Activated naive CD8-positive, alpha-beta T cell treated with anti-CD3 and anti-CD28 coated beads, Interleukin-2, amount 50 U/mL, for 24 hours (primary cell): ENCODE measurements around the gene SMG6.

Experiments used
- ATAC-seq: fragments of 150-1000 bp; cut with Tn5 transposase; one replicate; pipeline ENCODE4 v1.10.0; 2021
- DNase-seq: peaks from one replicate; pipeline ENCODE4 v3.0.0; 2021
- H3K27ac Mint-ChIP-seq: one replicate; pipeline ENCODE4 v1.8.0; 2021; ENCODE audit warnings: mild to moderate bottlenecking, mixed read lengths
- H3K27me3 Mint-ChIP-seq: one replicate; pipeline ENCODE4 v1.8.0; 2021; ENCODE audit warnings: mixed read lengths
- H3K36me3 Mint-ChIP-seq: one replicate; pipeline ENCODE4 v1.8.0; 2021; ENCODE audit warnings: low read depth, mixed read lengths
- H3K4me1 Mint-ChIP-seq: one replicate; pipeline ENCODE4 v1.8.0; 2021; ENCODE audit warnings: mixed read lengths
- H3K4me3 Mint-ChIP-seq: one replicate; pipeline ENCODE4 v1.8.0; 2021; ENCODE audit warnings: mild to moderate bottlenecking, moderate library complexity, mixed read lengths
- H3K9me3 Mint-ChIP-seq: one replicate; pipeline ENCODE4 v1.8.0; 2021; ENCODE audit warnings: mixed read lengths

SMG6 gene

DNA sequence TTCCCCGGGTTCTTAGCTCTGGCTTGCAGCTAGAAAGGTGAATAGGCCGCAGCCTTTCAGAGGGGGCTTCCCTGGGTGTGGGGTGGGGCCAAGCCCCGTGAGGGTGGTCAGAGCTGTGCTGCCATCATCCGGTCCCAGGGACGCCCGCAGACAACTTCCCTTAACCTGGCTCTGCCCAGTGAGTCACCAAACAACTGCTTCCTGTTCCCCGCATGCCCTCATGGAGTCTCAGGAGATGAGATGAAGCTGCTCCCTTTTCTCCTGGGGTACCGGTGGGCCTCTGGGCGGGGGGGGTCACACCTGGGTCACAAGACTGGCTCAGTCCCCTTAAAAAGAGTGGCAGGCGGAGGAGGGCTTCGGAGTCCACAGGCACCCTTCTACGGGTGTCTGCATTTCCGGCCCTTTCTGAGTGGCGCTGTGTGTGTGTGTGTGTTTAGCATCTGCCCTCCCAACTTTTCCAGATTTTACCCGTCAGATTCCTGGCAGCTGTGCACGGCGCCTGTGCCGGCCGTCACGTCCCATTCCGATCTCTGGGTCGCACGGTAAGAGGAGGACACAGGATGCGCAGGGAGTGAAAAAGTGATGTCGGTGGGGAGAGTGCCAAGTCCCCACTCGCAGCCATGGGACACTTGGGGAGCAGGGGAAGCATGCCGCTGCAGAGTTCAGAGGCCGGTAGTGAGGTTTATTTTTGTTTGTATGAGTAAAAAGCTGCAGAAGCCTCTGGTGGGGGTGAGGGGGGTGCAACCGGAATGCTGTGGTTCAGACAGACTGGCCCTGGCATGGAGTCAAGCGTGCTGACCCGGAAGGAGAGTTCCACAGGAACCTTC lies 231.9 kb downstream of the SMG6 start:
- DNase-seq (no peak), ATAC-seq (no peak)
- H3K4me1 Mint-ChIP-seq: peaks cover 40% of the 10 kb centered on the region
- no peak overlapping the region for H3K27ac Mint-ChIP-seq
- no peak overlapping the region for H3K4me3 Mint-ChIP-seq
- H3K9me3 Mint-ChIP-seq: no peaks in the 10 kb centered on the region
- H3K27me3 Mint-ChIP-seq: no peaks in the 10 kb centered on the region
- H3K36me3 Mint-ChIP-seq: peaks cover 27% of the 10 kb centered on the region

DNA sequence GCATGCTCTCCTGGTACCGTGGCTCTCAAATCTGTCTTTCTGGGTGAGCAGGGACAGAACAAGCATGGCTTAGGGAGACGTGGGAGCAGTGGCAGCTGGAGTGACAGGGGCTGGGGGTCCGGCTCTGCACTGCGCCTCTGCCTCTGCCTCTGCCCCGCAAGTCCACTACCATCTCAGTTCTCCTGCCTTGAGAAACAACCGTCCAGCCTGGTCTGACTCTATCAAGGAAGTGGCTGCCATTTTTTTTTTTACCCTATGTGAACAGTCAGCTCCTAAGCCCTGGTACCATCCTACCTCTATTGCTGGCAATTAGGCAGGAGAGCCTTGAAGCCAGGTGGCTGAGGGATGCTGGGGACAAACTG lies 232.6 kb downstream of the SMG6 start:
- ATAC-seq (no peak), DNase-seq (no peak)
- no peak overlapping the region for H3K4me3 Mint-ChIP-seq
- H3K27me3 Mint-ChIP-seq: no peaks in the 10 kb centered on the region
- H3K36me3 Mint-ChIP-seq: peaks cover 28% of the 10 kb centered on the region
- no peaks in the 10 kb centered on the region for H3K9me3 Mint-ChIP-seq
- peak overlapping the region; percentile 37 for H3K27ac Mint-ChIP-seq
- peaks cover 40% of the 10 kb centered on the region for H3K4me1 Mint-ChIP-seq

DNA sequence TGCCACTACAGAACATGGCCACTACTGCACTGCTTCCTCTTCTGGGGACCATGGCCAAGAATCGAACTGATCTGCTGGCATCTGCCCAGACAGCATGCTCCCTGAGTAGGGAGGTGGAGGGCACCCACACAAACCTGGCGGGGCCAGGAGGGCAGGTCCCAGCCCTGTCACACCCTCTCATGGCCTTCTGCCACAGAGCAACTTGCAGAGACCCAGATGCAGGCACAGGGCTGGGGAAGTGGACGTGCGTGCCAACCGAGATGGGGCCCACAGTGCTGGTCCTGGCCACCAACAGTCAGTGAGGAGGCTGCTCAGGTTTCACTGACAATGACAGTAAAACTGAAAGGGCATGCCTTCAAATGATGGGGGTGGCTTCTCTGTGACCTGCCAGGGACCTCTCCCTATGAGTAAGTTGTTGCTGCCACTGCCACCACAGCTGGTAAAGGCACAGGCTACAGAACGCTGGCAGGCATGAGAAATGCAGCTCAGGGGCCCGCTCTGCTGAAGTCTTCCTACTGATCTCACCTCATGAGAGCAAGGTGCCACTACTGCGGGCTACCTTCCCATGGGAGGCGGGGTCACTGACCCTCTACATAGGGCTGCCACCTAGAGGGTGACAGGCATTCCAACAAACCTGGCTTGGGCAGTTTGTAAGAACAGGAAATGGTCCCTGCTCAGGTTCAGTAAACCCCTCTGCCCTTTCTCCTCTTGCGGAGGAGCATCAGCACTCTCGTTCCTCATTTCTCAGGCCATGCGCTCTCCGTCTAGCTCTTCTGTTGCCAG lies 233.2 kb downstream of the SMG6 start:
- peak overlapping the region; percentile 61 for H3K27ac Mint-ChIP-seq
- H3K9me3 Mint-ChIP-seq: no peaks in the 10 kb centered on the region
- no peaks in the 10 kb centered on the region for H3K27me3 Mint-ChIP-seq
- ATAC-seq: peak; percentile 97
- DNase-seq: peak; percentile 71
- peaks cover 27% of the 10 kb centered on the region for H3K36me3 Mint-ChIP-seq
- H3K4me3 Mint-ChIP-seq: peak overlapping the region; percentile 37
- peaks cover 38% of the 10 kb centered on the region for H3K4me1 Mint-ChIP-seq

DNA sequence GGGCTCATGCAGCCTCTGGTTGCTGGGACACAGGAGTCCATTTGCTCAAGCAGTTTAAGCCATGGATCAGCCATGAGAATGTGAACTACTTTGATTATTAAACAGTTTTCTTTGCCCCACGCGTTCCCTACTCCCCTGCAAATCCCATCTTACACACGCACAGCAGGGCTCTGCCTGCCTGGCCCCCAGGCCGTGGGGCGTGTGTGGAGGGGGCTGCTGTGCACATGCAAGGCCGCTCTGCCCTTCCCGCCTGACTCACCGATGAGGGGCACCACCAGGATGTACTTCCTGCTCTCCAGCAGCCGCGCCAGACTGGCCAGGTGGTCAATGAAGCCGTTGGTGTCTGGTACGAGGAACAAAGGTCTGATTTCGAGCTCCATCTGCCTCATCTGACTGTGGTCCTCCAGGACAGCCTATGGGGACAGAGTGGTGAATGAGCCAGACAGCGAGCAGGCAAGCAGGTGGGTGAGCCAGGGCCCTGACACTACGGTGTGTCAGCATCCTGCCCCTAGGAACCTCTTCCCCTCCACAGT lies 235.0 kb downstream of the SMG6 start:
- Mint-ChIP-seq H3K4me1 (peaks cover 41% of the 10 kb centered on the region), H3K9me3 (no peaks in the 10 kb centered on the region), H3K4me3 (peak overlapping the region; percentile 38), H3K36me3 (peaks cover 36% of the 10 kb centered on the region), H3K27me3 (no peaks in the 10 kb centered on the region), H3K27ac (no peak overlapping the region)
- ATAC-seq: peak; percentile 24
- DNase-seq: no peak

DNA sequence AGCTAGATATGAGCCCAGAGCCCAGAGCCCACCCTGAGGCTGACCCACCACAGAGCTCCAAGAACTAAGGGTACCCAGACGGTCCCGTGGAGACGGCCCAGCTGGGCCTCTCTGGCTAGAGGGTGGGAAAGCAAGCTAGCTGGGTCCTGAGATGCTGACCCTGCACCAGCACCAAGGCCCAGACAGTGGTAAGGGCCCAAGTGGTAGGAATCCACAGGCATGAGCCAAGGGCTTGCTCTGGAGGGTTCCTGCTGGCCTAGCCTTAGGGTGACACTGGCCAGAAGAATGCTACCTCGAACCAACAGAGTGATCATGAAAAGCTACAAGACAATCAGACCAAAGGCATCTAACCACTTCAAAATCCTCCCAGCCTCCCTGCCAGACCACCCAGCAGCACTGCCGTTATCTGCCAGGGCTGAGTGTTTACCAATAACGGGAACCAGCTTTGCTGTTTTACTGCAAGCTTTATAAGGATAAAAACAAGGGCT lies 235.5 kb downstream of the SMG6 start:
- no peaks in the 10 kb centered on the region for H3K9me3 Mint-ChIP-seq
- no peak for DNase-seq
- H3K27me3 Mint-ChIP-seq: no peaks in the 10 kb centered on the region
- peaks cover 41% of the 10 kb centered on the region for H3K4me1 Mint-ChIP-seq
- ATAC-seq: no peak
- H3K27ac Mint-ChIP-seq: no peak overlapping the region
- H3K36me3 Mint-ChIP-seq: peaks cover 39% of the 10 kb centered on the region
- no peak overlapping the region for H3K4me3 Mint-ChIP-seq

DNA sequence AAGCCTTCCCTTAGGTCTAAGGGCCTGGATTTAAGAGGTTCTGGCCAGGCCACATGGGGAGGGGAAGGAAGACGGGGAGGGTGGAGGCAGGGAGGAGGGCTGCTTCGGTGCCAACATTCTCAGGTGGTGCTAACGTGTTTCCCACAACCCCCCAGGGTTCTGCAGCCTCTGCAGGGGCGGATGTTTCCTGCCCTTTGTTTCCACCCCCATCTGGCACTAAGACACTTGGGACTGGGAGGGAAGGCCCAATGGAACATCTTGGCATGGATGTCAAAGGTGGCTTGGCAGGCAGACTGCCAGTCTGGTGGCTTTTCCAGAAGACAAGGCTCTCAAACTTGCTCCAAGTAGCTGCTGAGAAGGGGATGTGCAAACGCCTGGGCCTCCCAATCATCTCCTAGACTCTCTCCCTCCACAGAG lies 236.0 kb downstream of the SMG6 start:
- DNase-seq (no peak), ATAC-seq (no peak)
- no peak overlapping the region for H3K4me3 Mint-ChIP-seq
- peaks cover 39% of the 10 kb centered on the region for H3K36me3 Mint-ChIP-seq
- H3K9me3 Mint-ChIP-seq: no peaks in the 10 kb centered on the region
- no peaks in the 10 kb centered on the region for H3K27me3 Mint-ChIP-seq
- H3K27ac Mint-ChIP-seq: no peak overlapping the region
- H3K4me1 Mint-ChIP-seq: peaks cover 41% of the 10 kb centered on the region

DNA sequence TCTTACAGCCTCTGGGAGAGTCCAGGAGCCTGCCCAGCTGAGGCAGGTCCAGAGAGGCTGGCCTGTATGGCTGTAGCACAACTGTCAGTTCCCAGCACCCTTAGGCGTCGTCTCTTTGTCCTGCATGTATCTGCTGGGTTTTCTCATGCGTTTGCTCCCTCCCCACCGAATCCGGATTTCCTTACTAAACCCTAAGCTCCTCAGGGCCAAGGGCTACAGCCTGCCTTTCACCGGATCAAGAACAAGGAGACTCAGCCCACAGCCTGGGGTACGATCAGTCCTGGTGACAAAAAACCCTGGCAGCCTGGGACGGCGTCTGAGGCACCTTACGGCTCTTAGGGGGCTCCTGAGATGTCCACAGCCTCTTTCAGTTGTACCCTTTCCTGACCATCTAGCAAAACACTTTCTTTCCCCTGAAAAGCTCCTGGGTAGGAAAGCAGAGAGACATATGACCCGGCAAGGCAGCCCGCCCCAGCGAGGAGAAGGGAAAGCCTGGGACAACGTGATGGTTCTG lies 236.5 kb downstream of the SMG6 start:
- Mint-ChIP-seq H3K36me3 (peaks cover 44% of the 10 kb centered on the region), H3K9me3 (no peaks in the 10 kb centered on the region), H3K4me3 (no peak overlapping the region), H3K27ac (no peak overlapping the region), H3K27me3 (no peaks in the 10 kb centered on the region), H3K4me1 (peaks cover 41% of the 10 kb centered on the region)
- no peak for DNase-seq
- no peak for ATAC-seq

DNA sequence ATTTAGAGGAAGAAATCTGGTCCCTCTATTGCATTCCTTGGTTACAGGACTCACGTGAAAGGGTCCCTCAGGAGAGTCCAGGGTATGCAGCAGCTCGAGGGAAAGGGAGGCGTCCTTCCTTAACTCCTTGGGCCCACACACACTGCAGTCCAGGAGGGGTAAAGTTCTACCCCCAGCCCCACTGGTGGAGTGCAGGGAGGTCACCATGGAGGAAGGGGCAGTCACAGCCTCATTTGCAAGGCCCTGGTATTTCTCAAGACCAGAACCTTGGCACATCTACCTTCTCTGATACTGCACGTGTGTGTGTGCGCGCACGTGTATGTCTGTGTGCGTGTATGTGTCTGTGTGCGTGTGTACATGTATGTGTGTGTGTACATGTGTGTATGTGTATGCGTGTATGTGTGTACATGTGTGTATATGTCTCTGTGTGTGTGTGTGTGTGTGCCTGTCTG lies 237.6 kb downstream of the SMG6 start:
- H3K9me3 Mint-ChIP-seq: no peaks in the 10 kb centered on the region
- H3K36me3 Mint-ChIP-seq: peaks cover 46% of the 10 kb centered on the region
- ATAC-seq (no peak), DNase-seq (no peak)
- no peak overlapping the region for H3K4me3 Mint-ChIP-seq
- H3K4me1 Mint-ChIP-seq: peaks cover 35% of the 10 kb centered on the region
- no peaks in the 10 kb centered on the region for H3K27me3 Mint-ChIP-seq
- H3K27ac Mint-ChIP-seq: no peak overlapping the region

DNA sequence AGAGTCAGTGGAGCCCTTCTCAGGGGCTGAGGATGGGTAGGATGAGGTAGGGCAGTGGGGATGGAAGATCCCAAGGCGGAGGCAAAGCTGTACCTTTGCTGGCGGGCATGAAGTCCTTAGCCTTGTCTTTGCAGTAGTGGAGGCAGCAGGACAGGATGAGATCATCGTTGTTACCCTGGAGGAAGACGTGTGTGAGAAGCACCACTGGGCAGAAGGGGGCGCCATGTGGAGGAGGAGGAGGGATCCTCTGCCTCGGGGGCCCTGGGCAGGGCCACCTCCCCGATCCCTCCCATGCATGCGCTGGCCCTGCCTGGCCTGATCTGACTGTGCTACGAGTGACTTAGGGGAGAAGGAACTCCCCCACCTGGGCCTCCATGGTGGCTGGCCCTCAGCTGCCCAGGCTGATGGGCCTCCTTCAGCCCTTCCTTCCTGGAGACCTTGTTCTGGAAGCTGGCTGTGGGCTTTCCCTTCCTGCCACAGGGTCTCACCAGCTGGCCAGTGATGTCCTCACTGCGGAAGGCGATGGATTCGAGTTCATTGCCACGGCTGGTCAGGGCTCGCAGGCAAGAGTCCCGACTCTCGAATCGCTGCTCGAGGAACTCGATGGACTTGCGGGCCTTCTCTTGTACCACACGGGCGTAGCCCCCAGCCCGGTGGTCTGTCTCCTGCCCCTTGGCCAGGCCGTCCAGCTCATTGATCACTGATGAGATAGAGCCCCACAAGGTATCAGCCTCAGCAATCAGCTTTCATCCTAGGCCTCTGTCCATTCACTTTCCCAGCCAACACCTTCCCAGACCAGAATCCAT lies 238.4 kb downstream of the SMG6 start:
- peaks cover 5% of the 10 kb centered on the region for H3K27me3 Mint-ChIP-seq
- H3K4me3 Mint-ChIP-seq: no peak overlapping the region
- ATAC-seq: peak; percentile 35
- no peak overlapping the region for H3K27ac Mint-ChIP-seq
- DNase-seq: peak; percentile 76
- H3K36me3 Mint-ChIP-seq: peaks cover 52% of the 10 kb centered on the region
- no peaks in the 10 kb centered on the region for H3K9me3 Mint-ChIP-seq
- peaks cover 28% of the 10 kb centered on the region for H3K4me1 Mint-ChIP-seq

DNA sequence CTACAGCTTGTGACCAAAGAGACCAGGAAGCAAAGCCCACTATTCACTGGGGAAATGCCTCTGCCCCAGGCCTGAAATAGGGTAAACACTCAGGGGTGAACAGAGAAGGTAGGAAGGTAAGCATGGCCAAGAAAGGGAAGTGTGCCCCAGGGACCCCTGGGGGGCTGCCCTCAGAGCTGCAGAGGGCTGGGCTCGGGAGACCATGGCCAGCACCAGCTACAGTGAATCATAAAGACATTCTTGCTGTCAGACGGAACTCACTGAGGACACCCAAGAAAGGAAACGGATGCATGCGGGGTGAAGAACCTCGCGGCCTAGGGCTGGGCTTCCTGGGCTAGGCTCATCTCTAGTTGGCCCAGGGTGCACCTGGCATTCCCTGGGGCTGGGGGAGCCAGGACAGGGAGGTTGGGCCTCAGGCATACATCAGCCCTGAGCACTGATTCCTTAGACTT lies 239.0 kb downstream of the SMG6 start:
- Mint-ChIP-seq H3K27ac (no peak overlapping the region), H3K4me1 (peaks cover 24% of the 10 kb centered on the region), H3K4me3 (no peak overlapping the region), H3K27me3 (peaks cover 9% of the 10 kb centered on the region), H3K9me3 (no peaks in the 10 kb centered on the region), H3K36me3 (peaks cover 49% of the 10 kb centered on the region)
- ATAC-seq (no peak), DNase-seq (no peak)

DNA sequence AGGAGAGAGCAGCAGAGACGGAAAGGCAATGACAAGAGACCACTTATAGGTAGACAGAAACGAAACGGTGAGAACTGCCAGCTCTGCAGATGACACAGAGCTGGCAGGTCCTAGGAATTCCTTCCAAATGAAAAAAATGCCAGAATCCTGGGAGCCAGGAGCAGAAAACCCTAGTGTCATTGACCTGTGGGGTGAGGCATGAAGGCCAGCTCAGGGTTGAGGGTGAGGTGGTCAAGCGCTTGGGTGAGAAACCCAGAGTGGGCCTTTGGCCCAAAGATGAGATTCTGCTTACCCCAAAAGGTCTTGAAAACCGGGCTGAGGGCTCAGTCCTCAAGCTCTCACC lies 239.5 kb downstream of the SMG6 start:
- peaks cover 49% of the 10 kb centered on the region for H3K36me3 Mint-ChIP-seq
- H3K27me3 Mint-ChIP-seq: peaks cover 12% of the 10 kb centered on the region
- H3K4me3 Mint-ChIP-seq: no peak overlapping the region
- H3K9me3 Mint-ChIP-seq: no peaks in the 10 kb centered on the region
- peaks cover 23% of the 10 kb centered on the region for H3K4me1 Mint-ChIP-seq
- ATAC-seq: no peak
- peak overlapping the region; percentile 29 for H3K27ac Mint-ChIP-seq
- DNase-seq: no peak

DNA sequence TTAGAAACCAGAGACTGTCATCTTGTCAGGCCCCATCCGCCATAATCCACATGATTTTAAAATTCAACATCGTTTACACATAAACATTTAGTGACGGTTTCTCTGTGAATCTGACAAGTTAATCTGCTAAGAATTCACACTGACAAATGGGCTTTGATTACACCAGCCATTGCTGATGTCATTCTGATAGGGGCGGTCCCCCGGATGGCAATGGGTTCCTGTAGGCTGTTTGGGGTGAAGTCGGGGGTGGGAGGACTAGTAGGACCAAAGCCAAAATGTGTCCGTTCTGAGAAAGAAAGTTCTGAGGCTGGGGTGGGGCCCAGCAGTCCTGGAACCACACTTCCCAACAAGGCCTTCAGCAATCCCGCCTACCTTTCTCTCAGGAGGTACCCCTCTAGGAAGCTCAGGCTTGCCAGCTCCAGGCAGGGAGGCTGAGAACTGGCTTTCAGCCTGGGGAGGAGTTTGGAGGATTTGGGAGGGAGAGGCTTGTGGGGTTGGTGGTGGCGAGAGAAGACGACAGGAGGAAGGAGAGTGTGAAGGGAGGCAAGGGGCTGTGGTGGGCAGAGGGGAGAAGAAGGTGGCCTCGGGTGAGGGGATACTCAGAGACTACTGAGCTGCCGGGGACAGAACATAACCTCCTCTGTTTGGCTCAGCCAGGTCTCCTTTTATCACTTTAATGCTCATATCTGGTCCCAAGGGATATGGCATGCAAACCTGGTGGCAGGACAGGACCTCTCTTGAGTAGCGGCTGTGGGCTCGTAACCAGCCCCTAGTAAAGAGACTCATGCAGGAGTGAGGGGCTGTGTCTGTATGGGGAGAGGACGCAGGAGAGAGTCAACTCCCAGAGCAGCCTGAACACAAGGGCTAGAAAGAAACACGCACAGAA lies 240.1 kb downstream of the SMG6 start:
- Mint-ChIP-seq H3K27me3 (peaks cover 12% of the 10 kb centered on the region), H3K4me1 (peaks cover 17% of the 10 kb centered on the region), H3K4me3 (no peak overlapping the region), H3K36me3 (peaks cover 43% of the 10 kb centered on the region), H3K9me3 (no peaks in the 10 kb centered on the region), H3K27ac (peak overlapping the region; percentile 29)
- no peak for DNase-seq
- ATAC-seq: no peak

DNA sequence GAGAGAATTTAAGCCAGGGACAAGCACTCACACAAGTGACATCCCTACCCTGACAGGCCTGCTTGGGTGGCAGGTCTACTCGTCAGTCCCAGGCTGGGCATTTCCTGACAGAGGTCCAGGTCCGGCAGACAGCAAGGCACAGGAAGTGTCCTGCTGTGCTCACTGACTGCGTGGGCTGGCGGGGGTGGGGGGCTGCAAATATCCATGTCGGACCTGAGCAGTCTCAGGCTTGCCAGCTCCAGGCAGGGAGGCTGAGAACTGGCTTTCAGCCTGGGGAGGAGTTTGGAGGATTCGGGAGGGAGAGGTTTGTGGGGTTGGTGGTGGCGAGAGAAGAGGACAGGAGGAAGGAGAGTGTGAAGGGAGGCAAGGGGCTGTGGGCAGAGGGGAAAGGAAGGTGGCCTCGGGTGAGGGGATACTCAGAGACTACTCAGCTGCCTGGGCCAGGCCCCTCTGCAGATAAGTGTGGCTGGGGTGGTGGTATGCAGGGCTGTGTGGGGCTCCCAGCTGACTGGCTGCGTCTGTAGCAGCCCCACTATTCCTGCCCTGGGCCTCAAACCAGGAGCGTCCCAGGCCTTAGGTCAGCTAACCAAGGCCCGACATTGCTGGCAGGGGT lies 240.9 kb downstream of the SMG6 start:
- Mint-ChIP-seq H3K36me3 (peaks cover 43% of the 10 kb centered on the region), H3K27me3 (peaks cover 15% of the 10 kb centered on the region), H3K27ac (no peak overlapping the region), H3K9me3 (no peaks in the 10 kb centered on the region), H3K4me1 (peaks cover 15% of the 10 kb centered on the region), H3K4me3 (no peak overlapping the region)
- ATAC-seq: no peak
- no peak for DNase-seq
